Measurements from ENCODE around the gene SMG7. TPM values are rescaled to one million over a fixed set of nuclear protein-coding genes. Genes with fewer than 3 reads are reported as not detected.

Gene SMG7
- polyA plus RNA-seq, 1 donor from 2014 or later, result 19.1 TPM

GRCh38 chr1:183487674-183488442 lies 15.6 kb downstream of the SMG7 start:
- Histone ChIP-seq H3K4me2 (ENCODE audit: low read length) (no peak overlapping the region), H3K4me3 (ENCODE audit: low read length) (no peak overlapping the region), H3K9ac (ENCODE audit: low read length) (no peak overlapping the region), H4K20me1 (ENCODE audit: insufficient read depth) (no peaks in the 10 kb centered on the region), H3K9me2 (ENCODE audit: insufficient read depth, low read length) (no peaks in the 10 kb centered on the region), H2AFZ (ENCODE audit: low read depth, low read length) (no peak overlapping the region), H3K27me3 (ENCODE audit: insufficient read depth, low read depth, low read length) (no peaks in the 10 kb centered on the region), H3K79me2 (replicated peaks; ENCODE audit: insufficient read depth, low read length) (peaks cover 87% of the 10 kb centered on the region), H3K9me3 (ENCODE audit: low read length) (no peaks in the 10 kb centered on the region), H3K36me3 (ENCODE audit: insufficient read depth, low read length) (no peaks in the 10 kb centered on the region), H3F3A (ENCODE audit: insufficient read depth, low read length, poor library complexity, severe bottlenecking) (no peaks in the 10 kb centered on the region), H3K27ac (ENCODE audit: low read length) (no peak overlapping the region)
- TF ChIP-seq MXI1 (conservative IDR thresholded peaks at IDR 0.05; ENCODE audit: poor library complexity, severe bottlenecking) (no peak), RAD21 (conservative IDR thresholded peaks at IDR 0.05) (no peak), SMC3 (conservative IDR thresholded peaks at IDR 0.05; ENCODE audit: poor library complexity) (no peak), EZH2 (IDR thresholded peaks at IDR 0.05; ENCODE audit: borderline replicate concordance, insufficient read depth, low read length, poor library complexity, severe bottlenecking) (no peak), POLR2AphosphoS5 (IDR thresholded peaks at IDR 0.05) (no peak), CTCF (IDR thresholded peaks at IDR 0.05; ENCODE audit: poor library complexity, severe bottlenecking) (no peak)

GRCh38 chr1:183490932-183491331 lies 18.6 kb downstream of the SMG7 start:
- H3K4me3 ChIP-seq (ENCODE audit: low read length), result no peak overlapping the region
- no peaks in the 10 kb centered on the region for H3K27me3 ChIP-seq (ENCODE audit: insufficient read depth, low read depth, low read length)
- H3F3A ChIP-seq (ENCODE audit: insufficient read depth, low read length, poor library complexity, severe bottlenecking), result no peaks in the 10 kb centered on the region
- H3K9me3 ChIP-seq (ENCODE audit: low read length), result no peaks in the 10 kb centered on the region
- H3K79me2 ChIP-seq (replicated peaks; ENCODE audit: insufficient read depth, low read length), result peaks cover 70% of the 10 kb centered on the region
- no peaks in the 10 kb centered on the region for H3K9me2 ChIP-seq (ENCODE audit: insufficient read depth, low read length)
- H4K20me1 ChIP-seq (ENCODE audit: insufficient read depth), result no peaks in the 10 kb centered on the region
- no peak overlapping the region for H3K9ac ChIP-seq (ENCODE audit: low read length)
- no peaks in the 10 kb centered on the region for H3K36me3 ChIP-seq (ENCODE audit: insufficient read depth, low read length)
- no peak overlapping the region for H3K27ac ChIP-seq (ENCODE audit: low read length)
- TF ChIP-seq POLR2AphosphoS5 (IDR thresholded peaks at IDR 0.05) (no peak), EZH2 (IDR thresholded peaks at IDR 0.05; ENCODE audit: borderline replicate concordance, insufficient read depth, low read length, poor library complexity, severe bottlenecking) (no peak), CTCF (IDR thresholded peaks at IDR 0.05; ENCODE audit: poor library complexity, severe bottlenecking) (no peak), RAD21 (conservative IDR thresholded peaks at IDR 0.05) (no peak), TAF1 (IDR thresholded peaks at IDR 0.05; ENCODE audit: low read depth) (no peak), REST (IDR thresholded peaks at IDR 0.05; ENCODE audit: borderline replicate concordance) (no peak), EP300 (conservative IDR thresholded peaks at IDR 0.05; ENCODE audit: poor library complexity, severe bottlenecking) (no peak), SMC3 (conservative IDR thresholded peaks at IDR 0.05; ENCODE audit: poor library complexity) (no peak), MXI1 (conservative IDR thresholded peaks at IDR 0.05; ENCODE audit: poor library complexity, severe bottlenecking) (no peak)
- H3K4me2 ChIP-seq (ENCODE audit: low read length), result no peak overlapping the region
- H2AFZ ChIP-seq (ENCODE audit: low read depth, low read length), result no peak overlapping the region

Data from neural cell (in vitro differentiated cells).